Fibroblast of villous mesenchyme (primary cell): ENCODE measurements around the gene GMDS. TPM values are rescaled to one million over a fixed set of nuclear protein-coding genes. Genes with fewer than 3 reads are reported as not detected.

ENCODE experiments used
- DNase-seq: peaks from one replicate; pipeline ENCODE4 v3.0.0-alpha.2; 2010; ENCODE audit warnings: low read depth
- H3K4me3 ChIP-seq: 2 replicates; pipeline ENCODE4 v1.5.1; 2011; ENCODE audit warnings: low read depth, mild to moderate bottlenecking, low read length
- total RNA-seq: library from RNA; depleted of rRNA; stranded (reverse); fragments of >200 nt; gene quantifications from 2 replicates; pipeline ENCODE4 v1.2.3, GENCODE V29; 2012
- TF ChIP-seq, protein P1 (sequence below): IDR thresholded peaks from 2 replicates; pipeline ENCODE4 v1.5.1; 2012; ENCODE audit warnings: low read depth, mild to moderate bottlenecking, low read length; ENCODE audit not compliant: insufficient read depth

Gene GMDS
- total RNA-seq, 1 donor, result 6.5 TPM

DNA sequence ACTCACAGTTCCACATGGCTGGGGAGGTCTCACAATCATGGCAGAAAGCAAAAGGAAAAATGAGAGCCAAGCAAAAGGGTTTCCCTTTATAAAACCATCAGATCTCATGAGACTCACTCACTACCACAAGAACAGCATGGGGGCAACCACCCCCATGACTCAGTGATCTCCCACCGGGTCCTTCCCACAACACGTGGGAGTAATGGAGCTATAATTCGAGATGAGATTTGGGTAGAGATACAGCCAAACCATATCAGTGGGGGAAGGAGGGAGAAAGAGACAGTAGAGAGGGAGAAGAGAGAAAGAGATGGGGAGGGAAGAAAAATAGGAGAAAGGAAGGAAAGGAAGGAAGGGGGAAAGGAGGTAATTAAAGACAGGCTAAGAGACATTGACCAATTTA, 30.1 kb downstream of the GMDS start:
- DNase-seq, result no peak
- no peak overlapping the region for H3K4me3 ChIP-seq
- TF ChIP-seq, protein P1, sequence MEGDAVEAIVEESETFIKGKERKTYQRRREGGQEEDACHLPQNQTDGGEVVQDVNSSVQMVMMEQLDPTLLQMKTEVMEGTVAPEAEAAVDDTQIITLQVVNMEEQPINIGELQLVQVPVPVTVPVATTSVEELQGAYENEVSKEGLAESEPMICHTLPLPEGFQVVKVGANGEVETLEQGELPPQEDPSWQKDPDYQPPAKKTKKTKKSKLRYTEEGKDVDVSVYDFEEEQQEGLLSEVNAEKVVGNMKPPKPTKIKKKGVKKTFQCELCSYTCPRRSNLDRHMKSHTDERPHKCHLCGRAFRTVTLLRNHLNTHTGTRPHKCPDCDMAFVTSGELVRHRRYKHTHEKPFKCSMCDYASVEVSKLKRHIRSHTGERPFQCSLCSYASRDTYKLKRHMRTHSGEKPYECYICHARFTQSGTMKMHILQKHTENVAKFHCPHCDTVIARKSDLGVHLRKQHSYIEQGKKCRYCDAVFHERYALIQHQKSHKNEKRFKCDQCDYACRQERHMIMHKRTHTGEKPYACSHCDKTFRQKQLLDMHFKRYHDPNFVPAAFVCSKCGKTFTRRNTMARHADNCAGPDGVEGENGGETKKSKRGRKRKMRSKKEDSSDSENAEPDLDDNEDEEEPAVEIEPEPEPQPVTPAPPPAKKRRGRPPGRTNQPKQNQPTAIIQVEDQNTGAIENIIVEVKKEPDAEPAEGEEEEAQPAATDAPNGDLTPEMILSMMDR, result no peak

DNA sequence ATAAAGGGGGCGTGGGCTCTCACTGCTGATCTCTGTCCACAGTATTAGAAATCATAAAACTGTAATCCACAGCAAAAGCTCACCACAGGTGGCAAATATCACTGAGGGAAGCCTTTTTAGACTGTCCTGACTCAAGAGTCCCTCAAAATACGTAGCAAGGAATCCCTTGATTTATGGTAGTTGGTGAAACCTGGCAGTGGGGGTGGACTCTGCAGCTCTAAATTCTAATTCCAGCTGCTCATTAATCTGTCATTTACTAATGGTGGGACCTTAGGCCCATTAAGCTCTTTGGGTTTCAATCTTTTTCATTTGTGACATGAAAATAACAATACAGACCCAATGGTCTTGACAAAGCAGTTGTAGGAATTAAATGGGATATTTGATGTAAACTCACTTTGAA, 32.3 kb downstream of the GMDS start:
- no peak for DNase-seq
- H3K4me3 ChIP-seq, result no peak overlapping the region
- TF ChIP-seq, protein P1, result no peak

DNA sequence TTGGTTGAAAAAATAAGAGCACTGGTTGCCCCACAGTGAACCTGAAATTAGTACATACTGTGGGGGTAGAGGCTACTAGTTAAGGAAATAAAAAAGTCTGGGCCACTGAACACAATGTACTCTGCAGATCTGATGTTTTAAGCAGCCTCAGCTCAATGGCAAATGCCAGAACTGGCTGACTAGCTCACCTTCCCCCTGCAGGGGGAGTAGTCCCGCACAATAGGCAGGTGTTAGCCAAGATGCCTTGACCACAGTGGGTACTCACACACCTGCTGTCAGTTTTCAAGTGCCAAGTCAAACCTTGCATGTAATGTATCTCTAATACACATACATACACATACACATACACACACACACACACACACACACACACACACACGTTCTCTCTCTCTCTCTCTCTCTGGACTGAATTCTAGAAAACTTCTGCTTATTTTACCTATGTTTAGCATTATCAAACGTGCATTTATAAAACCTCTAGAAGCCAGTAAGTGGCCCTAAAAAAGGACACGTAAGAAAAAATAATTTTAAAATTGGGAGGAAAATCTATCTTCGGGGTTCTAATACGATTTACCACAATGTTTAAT, 36.1 kb downstream of the GMDS start:
- TF ChIP-seq, protein P1, result peak; percentile 62
- H3K4me3 ChIP-seq, result no peak overlapping the region
- DNase-seq, result peak; percentile 25

DNA sequence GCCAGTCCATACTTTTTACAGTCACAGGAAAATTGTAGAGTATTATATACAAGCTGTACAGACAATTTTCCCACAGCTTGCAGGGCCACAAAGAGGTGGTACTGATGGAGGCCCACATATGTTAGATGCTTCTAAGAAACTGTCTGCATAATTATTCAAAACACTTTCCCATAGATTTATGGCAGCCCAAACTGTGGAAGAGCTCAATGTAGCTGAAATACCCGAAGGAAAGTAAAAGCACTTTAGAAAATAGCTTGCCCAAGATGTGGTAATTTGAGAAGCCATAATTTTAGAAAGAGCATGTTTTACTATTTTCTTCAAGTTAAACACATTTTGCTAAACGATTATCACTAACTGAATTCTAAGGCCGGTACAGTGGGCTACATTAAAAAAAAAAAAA, 36.9 kb downstream of the GMDS start:
- TF ChIP-seq, protein P1, result no peak
- no peak overlapping the region for H3K4me3 ChIP-seq
- DNase-seq, result no peak

DNA sequence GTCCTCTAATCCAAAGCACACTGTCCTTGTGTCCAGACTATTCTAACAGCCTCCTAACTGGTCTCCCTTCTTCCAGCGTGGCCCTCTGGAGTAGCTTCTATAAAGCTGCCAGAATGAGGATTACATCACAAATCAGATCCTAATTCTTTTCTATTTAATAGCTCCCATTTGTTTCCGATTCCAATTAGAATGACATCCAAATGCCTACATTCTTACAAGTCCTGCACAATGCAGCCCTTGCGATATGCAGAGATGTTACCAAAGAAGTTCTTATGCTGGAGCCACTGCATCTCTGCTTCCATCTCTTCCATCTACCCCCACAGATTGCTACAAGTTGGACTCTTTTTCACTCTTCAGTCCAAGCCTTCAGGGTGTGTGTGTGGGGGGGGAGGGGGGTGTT, 40.0 kb downstream of the GMDS start:
- H3K4me3 ChIP-seq, result no peak overlapping the region
- TF ChIP-seq, protein P1, result no peak
- no peak for DNase-seq

DNA sequence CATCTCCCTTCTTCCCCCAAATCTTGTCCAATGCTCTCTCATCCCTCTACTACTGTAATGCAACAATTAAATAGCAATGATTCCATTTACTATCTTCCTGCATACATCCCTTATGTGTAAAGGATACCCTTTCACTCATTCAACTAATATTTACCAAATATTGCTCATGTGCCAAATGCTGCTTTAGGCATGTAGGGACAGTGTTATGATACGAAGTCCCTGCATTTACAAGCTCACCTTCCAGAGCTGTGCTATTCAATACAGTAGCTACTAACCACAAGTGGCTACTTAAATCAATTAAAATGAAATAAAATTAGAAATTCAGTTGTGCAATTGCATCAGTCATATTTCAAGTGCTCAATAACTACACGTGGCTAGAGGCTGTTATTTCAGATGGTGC, 41.1 kb downstream of the GMDS start:
- no peak for DNase-seq
- TF ChIP-seq, protein P1, result no peak
- no peak overlapping the region for H3K4me3 ChIP-seq

DNA sequence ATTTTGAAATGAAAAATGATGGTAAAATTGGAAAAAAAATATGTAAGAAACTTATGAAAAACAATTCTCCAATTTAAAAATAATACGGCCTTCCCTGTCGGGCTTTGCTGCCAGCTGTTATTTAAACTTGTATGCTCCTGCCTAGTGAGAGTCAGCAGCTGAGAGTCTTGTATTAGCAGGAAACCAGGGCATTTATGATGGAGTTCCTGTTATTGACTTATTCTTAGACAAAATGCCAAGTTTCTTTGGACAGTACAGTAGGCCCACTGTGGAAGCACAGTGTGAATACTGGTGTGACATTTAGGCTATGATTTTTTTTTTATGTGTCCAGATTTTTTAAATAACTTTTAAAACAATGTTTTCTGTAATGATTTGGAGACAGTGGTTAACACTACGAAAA, 42.1 kb downstream of the GMDS start:
- TF ChIP-seq, protein P1, result no peak
- no peak overlapping the region for H3K4me3 ChIP-seq
- DNase-seq, result no peak
